ENCODE results near the gene FILIP1L.

GRCh38 chr3:100047455-100048141 is 66.7 kb downstream of the FILIP1L start:
- TF ChIP-seq POLR2A (IDR thresholded peaks at IDR 0.05), result no peak
- TF ChIP-seq CTCF (IDR thresholded peaks at IDR 0.05), result no peak

Data from adrenal gland (tissue), 5 donors.